Parathyroid adenoma (tissue), 2 donors: Measurements from ENCODE around the gene SLC35G4.

Experiments used
- H2AFZ ChIP-seq: fragments of 300-600 bp; sonication (generic); one replicate; pipeline ENCODE4 v1.7.0; 2017; ENCODE audit warnings: antibody characterized with exemption, mild to moderate bottlenecking
- H3K27ac ChIP-seq: fragments of 300-600 bp; sonication (generic); one replicate; pipeline ENCODE4 v1.7.0; 2017
- H3K27me3 ChIP-seq: fragments of 300-600 bp; sonication (generic); one replicate; pipeline ENCODE4 v1.7.0; 2017; ENCODE audit warnings: low read length; ENCODE audit not compliant: control insufficient read depth, insufficient read depth
- H3K36me3 ChIP-seq: fragments of 300-600 bp; sonication (generic); one replicate; pipeline ENCODE4 v1.7.0; 2017; ENCODE audit warnings: low read length; ENCODE audit not compliant: control insufficient read depth, insufficient read depth
- H3K4me1 ChIP-seq: fragments of 300-600 bp; sonication (generic); one replicate; pipeline ENCODE4 v1.7.0; 2017; ENCODE audit warnings: control low read depth
- H3K4me2 ChIP-seq: fragments of 300-600 bp; sonication (generic); one replicate; pipeline ENCODE4 v1.7.0; 2017; ENCODE audit warnings: low read length
- H3K4me3 ChIP-seq: fragments of 300-600 bp; sonication (generic); one replicate; pipeline ENCODE4 v1.7.0; 2017; ENCODE audit warnings: low read depth, low read length
- H3K79me2 ChIP-seq: fragments of 300-600 bp; sonication (generic); one replicate; pipeline ENCODE4 v1.7.0; 2017; ENCODE audit warnings: control low read depth
- H3K9ac ChIP-seq: fragments of 300-600 bp; sonication (generic); one replicate; pipeline ENCODE4 v1.7.0; 2017; ENCODE audit warnings: mild to moderate bottlenecking
- H3K9me3 ChIP-seq: fragments of 300-600 bp; sonication (generic); one replicate; pipeline ENCODE4 v1.7.0; 2017; ENCODE audit warnings: low read length; ENCODE audit not compliant: control insufficient read depth
- CTCF ChIP-seq: fragments of 300-600 bp; sonication (generic); IDR thresholded peaks from one replicate; pipeline ENCODE4 v1.7.0; 2017; ENCODE audit warnings: antibody characterized with exemption, mild to moderate bottlenecking
- donor health status: primary hyperparathyroidism.

SLC35G4 gene

GRCh38 chr18:11657152-11657551 is 47.8 kb downstream of the SLC35G4 start:
- H3K36me3 ChIP-seq, result no peaks in the 10 kb centered on the region
- no peak overlapping the region for H3K27ac ChIP-seq
- H2AFZ ChIP-seq, result no peak overlapping the region
- no peaks in the 10 kb centered on the region for H3K27me3 ChIP-seq
- no peaks in the 10 kb centered on the region for H3K79me2 ChIP-seq
- TF ChIP-seq CTCF, result no peak
- no peaks in the 10 kb centered on the region for H3K9me3 ChIP-seq
- no peak overlapping the region for H3K4me2 ChIP-seq
- no peak overlapping the region for H3K9ac ChIP-seq
- H3K4me3 ChIP-seq, result no peak overlapping the region
- H3K4me1 ChIP-seq, result no peaks in the 10 kb centered on the region

GRCh38 chr18:11657554-11657953 is 48.2 kb downstream of the SLC35G4 start:
- H3K36me3 ChIP-seq, result no peaks in the 10 kb centered on the region
- H3K79me2 ChIP-seq, result no peaks in the 10 kb centered on the region
- no peak overlapping the region for H3K9ac ChIP-seq
- no peak for TF ChIP-seq CTCF
- H3K4me3 ChIP-seq, result no peak overlapping the region
- H3K27me3 ChIP-seq, result no peaks in the 10 kb centered on the region
- no peaks in the 10 kb centered on the region for H3K9me3 ChIP-seq
- no peaks in the 10 kb centered on the region for H3K4me1 ChIP-seq
- H2AFZ ChIP-seq, result no peak overlapping the region
- no peak overlapping the region for H3K27ac ChIP-seq
- H3K4me2 ChIP-seq, result no peak overlapping the region

- Histone ChIP-seq H3K79me2 (no peaks in the 10 kb centered on the region), H3K27me3 (no peaks in the 10 kb centered on the region), H3K4me3 (no peak overlapping the region)
These were observed 48.6 kb downstream of the SLC35G4 start for GRCh38 chr18:11658019-11658418.

GRCh38 chr18:11658989-11659388 is 49.6 kb downstream of the SLC35G4 start:
- H3K4me3 ChIP-seq, result no peak overlapping the region
- H3K4me2 ChIP-seq, result no peak overlapping the region

More at GRCh38 chr18:11658019-11658418, 48.6 kb downstream of the SLC35G4 start:
- H3K9ac ChIP-seq, result no peak overlapping the region
- no peaks in the 10 kb centered on the region for H3K9me3 ChIP-seq
- H3K27ac ChIP-seq, result no peak overlapping the region
- TF ChIP-seq CTCF, result no peak
- H2AFZ ChIP-seq, result no peak overlapping the region
- no peak overlapping the region for H3K4me2 ChIP-seq
- H3K36me3 ChIP-seq, result no peaks in the 10 kb centered on the region
- H3K4me1 ChIP-seq, result no peaks in the 10 kb centered on the region

More at GRCh38 chr18:11658989-11659388, 49.6 kb downstream of the SLC35G4 start:
- Histone ChIP-seq H3K79me2 (no peaks in the 10 kb centered on the region), H3K9ac (no peak overlapping the region), H3K27ac (no peak overlapping the region), H3K4me1 (no peaks in the 10 kb centered on the region), H2AFZ (no peak overlapping the region), H3K9me3 (no peaks in the 10 kb centered on the region), H3K36me3 (no peaks in the 10 kb centered on the region), H3K27me3 (no peaks in the 10 kb centered on the region)
- TF ChIP-seq CTCF, result no peak
